ENCODE results near the gene PCGF3. TPM values are rescaled to one million over a fixed set of nuclear protein-coding genes. Genes with fewer than 3 reads are reported as not detected.
A peak's percentile ranks its signal among the peaks of the same experiment; 100 is the strongest.

PCGF3 gene
- total RNA-seq, 6 experiments from 2014 or later, result 13.0 to 23.5 (median 14.7) TPM

- ATAC-seq (no peak), DNase-seq (peak in 2 of 3 donors; percentile 21 to 48)
- no peak overlapping the region for H3K4me3 ChIP-seq
- peak overlapping the region; percentile 3 to 60 (median 33) for H3K27ac ChIP-seq
- no peaks in the 10 kb centered on the region for H3K36me3 ChIP-seq
- peaks cover 0 to 25% (median 10%) of the 10 kb centered on the region in 4 donors for H3K4me1 ChIP-seq
- TF ChIP-seq, protein P1, sequence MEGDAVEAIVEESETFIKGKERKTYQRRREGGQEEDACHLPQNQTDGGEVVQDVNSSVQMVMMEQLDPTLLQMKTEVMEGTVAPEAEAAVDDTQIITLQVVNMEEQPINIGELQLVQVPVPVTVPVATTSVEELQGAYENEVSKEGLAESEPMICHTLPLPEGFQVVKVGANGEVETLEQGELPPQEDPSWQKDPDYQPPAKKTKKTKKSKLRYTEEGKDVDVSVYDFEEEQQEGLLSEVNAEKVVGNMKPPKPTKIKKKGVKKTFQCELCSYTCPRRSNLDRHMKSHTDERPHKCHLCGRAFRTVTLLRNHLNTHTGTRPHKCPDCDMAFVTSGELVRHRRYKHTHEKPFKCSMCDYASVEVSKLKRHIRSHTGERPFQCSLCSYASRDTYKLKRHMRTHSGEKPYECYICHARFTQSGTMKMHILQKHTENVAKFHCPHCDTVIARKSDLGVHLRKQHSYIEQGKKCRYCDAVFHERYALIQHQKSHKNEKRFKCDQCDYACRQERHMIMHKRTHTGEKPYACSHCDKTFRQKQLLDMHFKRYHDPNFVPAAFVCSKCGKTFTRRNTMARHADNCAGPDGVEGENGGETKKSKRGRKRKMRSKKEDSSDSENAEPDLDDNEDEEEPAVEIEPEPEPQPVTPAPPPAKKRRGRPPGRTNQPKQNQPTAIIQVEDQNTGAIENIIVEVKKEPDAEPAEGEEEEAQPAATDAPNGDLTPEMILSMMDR (IDR thresholded peaks at IDR 0.05), result no peak
- no peak for TF ChIP-seq POLR2A (IDR thresholded peaks at IDR 0.05)
- no peaks in the 10 kb centered on the region for H3K9me3 ChIP-seq
- intact Hi-C loops (cut with DNase I), result no loop called here
- 100% methylated on average over 1 of the region's 19 CpGs for WGBS (ENCODE audit: insufficient coverage, low coverage, low lambda C conversion rate, missing lambda C conversion rate)
- no peaks in the 10 kb centered on the region for H3K27me3 ChIP-seq
Measured at GRCh38 chr4:788006-788635, 82.5 kb downstream of the PCGF3 start.

DNA sequence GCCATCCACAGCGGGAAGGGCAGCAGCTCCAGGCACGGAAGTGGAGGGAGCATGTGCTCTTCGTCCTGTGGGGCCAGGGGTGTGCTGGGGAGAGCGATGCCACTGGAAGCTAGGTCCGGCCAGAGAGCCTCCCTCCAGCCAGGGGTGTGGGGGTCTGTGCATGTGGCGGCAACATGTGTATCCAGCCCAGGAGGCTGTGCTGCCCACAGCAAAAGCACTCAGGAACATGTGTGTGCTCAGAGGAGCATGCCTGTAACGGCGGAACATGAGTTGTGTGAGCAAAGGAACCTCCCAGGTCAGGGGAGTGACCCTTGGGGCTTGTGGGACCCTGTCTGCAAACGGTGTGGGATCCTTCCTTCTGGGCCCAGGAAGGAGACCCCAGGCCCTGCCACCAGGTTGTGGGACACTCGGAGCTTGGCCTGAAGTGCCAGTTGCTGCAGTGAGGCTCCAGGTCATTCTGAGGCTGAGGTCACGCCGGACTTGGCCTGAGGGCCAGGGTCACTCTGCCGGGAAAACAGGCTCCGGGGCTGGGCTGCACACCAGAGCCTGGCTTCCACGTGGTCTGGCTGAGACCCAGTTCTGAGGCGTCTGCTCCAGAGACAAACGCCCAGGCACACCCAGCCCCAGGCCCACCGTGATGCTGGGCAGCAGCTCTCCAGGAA, 83.1 kb downstream of the PCGF3 start:
- 48% methylated on average over 4 of the region's 18 CpGs for WGBS (ENCODE audit: insufficient coverage, low coverage, low lambda C conversion rate, missing lambda C conversion rate)
- Histone ChIP-seq H3K27ac (peak overlapping the region; percentile 33 to 60 (median 51)), H3K36me3 (no peaks in the 10 kb centered on the region), H3K27me3 (no peaks in the 10 kb centered on the region), H3K4me3 (peak overlapping the region in 1 of 3 donors; percentile 15), H3K9me3 (no peaks in the 10 kb centered on the region), H3K4me1 (peaks cover 0 to 25% (median 8%) of the 10 kb centered on the region in 4 donors)
- peak; percentile 93 to 96 (median 95) for DNase-seq
- intact Hi-C loops (cut with DNase I), result no loop called here
- no peak for TF ChIP-seq POLR2A (IDR thresholded peaks at IDR 0.05)
- TF ChIP-seq, protein P1 (IDR thresholded peaks at IDR 0.05), result no peak
- ATAC-seq, result peak; percentile 88 to 94 (median 90)

DNA sequence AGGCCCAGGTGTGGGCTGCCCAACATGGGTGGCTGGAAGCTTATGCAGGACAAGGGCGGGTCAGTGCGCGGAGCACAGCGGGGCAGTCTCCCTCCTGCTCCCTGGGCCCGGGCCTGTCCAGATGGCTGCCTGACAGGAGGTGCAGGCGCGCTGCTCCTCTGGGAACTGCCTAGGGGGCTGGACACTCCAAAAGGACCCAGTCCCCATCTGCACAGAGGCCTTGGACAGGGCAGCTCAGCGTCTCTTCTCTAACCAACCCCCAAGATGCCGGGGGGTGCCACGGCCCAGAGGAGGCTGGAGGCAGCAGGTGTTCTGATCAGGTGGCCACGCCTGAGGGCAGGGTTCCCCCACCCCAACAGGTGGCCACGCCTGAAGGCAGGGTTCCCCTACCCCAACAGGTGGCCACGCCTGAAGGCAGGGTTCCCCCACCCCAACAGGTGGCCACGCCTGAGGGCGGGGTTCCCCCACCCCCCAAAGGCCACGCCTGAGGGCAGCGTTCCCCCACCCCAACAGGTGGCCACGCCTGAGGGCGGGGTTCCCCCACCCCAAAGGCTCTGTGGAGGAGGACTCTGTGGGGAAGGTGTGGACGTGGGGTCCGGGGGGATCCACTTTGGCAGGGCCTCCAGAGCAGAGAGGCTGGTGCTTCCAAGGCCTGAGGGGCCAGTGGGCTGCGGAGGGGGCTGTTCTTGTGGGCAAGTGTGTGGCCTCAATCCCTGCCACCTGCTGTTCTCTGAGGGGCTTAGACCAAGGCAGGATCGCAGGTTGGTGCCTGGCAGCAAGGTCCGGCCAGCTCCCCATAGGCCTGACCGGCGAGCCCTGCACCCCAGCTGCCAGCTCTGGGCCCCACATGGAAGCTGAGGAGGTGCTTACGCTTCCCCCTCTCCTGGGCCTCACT, 84.2 kb downstream of the PCGF3 start:
- intact Hi-C loops (cut with DNase I), result no loop called here
- H3K36me3 ChIP-seq, result no peaks in the 10 kb centered on the region
- peak overlapping the region in 1 of 3 donors; percentile 15 for H3K4me3 ChIP-seq
- ATAC-seq, result peak; percentile 11 to 58 (median 26)
- DNase-seq, result peak; percentile 35 to 59 (median 55)
- H3K4me1 ChIP-seq, result peaks cover 0 to 25% (median 9%) of the 10 kb centered on the region in 4 donors
- no CpG with 5 or more reads among the region's 27 CpGs for WGBS (ENCODE audit: insufficient coverage, low coverage, low lambda C conversion rate, missing lambda C conversion rate)
- no peaks in the 10 kb centered on the region for H3K27me3 ChIP-seq
- H3K27ac ChIP-seq, result peak overlapping the region in 1 of 3 donors; percentile 51
- TF ChIP-seq, protein P1 (IDR thresholded peaks at IDR 0.05), result no peak
- TF ChIP-seq POLR2A (IDR thresholded peaks at IDR 0.05), result no peak
- no peaks in the 10 kb centered on the region for H3K9me3 ChIP-seq

DNA sequence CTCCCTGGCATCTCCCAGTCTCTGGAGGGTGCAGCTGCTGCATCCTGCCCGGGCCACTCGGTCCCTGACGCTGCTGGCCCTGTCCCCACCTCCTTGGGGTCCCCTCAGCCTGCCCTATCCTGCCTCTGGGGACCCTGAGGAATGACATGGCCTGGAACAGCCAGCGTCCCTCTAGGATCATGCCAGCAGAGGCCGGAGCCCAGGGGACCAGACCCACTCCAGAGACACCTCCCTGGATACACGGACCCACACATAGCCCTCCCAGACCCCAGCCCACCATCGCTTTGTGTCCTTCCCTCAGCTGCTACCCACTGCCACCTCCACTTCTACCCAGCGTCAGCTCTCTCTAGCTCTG, 84.8 kb downstream of the PCGF3 start:
- WGBS (ENCODE audit: insufficient coverage, low coverage, low lambda C conversion rate, missing lambda C conversion rate), result 67% methylated on average over 1 of the region's 8 CpGs
- Histone ChIP-seq H3K27me3 (no peaks in the 10 kb centered on the region), H3K4me3 (no peak overlapping the region), H3K27ac (no peak overlapping the region), H3K9me3 (no peaks in the 10 kb centered on the region), H3K36me3 (no peaks in the 10 kb centered on the region), H3K4me1 (peaks cover 0 to 25% (median 12%) of the 10 kb centered on the region in 4 donors)
- no peak for ATAC-seq
- DNase-seq, result peak in 1 of 3 donors; percentile 42
- intact Hi-C loops (cut with DNase I), result no loop called here
- no peak for TF ChIP-seq POLR2A (IDR thresholded peaks at IDR 0.05)
- TF ChIP-seq, protein P1 (IDR thresholded peaks at IDR 0.05), result no peak

All from right lobe of liver (tissue), 6 donors.